Ishikawa (cell line): ENCODE measurements around the gene BBIP1.

Source experiments
- CEBPB ChIP-seq: IDR thresholded peaks from 2 replicates; pipeline ENCODE4 v1.6.1; 2012
- CREB1 ChIP-seq: IDR thresholded peaks from 2 replicates; pipeline ENCODE4 v1.6.1; 2012; ENCODE audit warnings: low read depth
- EGR1 ChIP-seq: IDR thresholded peaks from 2 replicates; pipeline ENCODE4 v1.6.1; 2012
- EP300 ChIP-seq: IDR thresholded peaks from 2 replicates; pipeline ENCODE4 v1.6.1; 2012; ENCODE audit warnings: borderline replicate concordance
- FOXM1 ChIP-seq: IDR thresholded peaks from 2 replicates; pipeline ENCODE4 v1.6.1; 2012; ENCODE audit warnings: low read depth, borderline replicate concordance
- MAX ChIP-seq: IDR thresholded peaks from 2 replicates; pipeline ENCODE4 v1.6.1; 2012
- NFIC ChIP-seq: IDR thresholded peaks from 2 replicates; pipeline ENCODE4 v1.6.1; 2012
- RAD21 ChIP-seq: IDR thresholded peaks from 2 replicates; pipeline ENCODE4 v1.6.1; 2012; ENCODE audit warnings: low read depth
- REST ChIP-seq: IDR thresholded peaks from 2 replicates; pipeline ENCODE4 v1.6.1; 2012; ENCODE audit warnings: low read depth, mild to moderate bottlenecking
- TAF1 ChIP-seq: IDR thresholded peaks from 2 replicates; pipeline ENCODE4 v1.6.1; 2012; ENCODE audit warnings: low read depth, mild to moderate bottlenecking
- TCF12 ChIP-seq: IDR thresholded peaks from 2 replicates; pipeline ENCODE4 v1.6.1; 2012; ENCODE audit warnings: low read depth
- TEAD4 ChIP-seq: IDR thresholded peaks from 2 replicates; pipeline ENCODE4 v1.6.1; 2012
- USF1 ChIP-seq: IDR thresholded peaks from 2 replicates; pipeline ENCODE4 v1.6.1; 2012
- YY1 ChIP-seq: IDR thresholded peaks from 2 replicates; pipeline ENCODE4 v1.6.1; 2012; ENCODE audit warnings: low read depth
- ZBTB7A ChIP-seq: IDR thresholded peaks from 2 replicates; pipeline ENCODE4 v1.6.1; 2012; ENCODE audit warnings: low read depth

Gene BBIP1

GRCh38 chr10:110873951-110874350 lies 45.0 kb downstream of the BBIP1 start:
- no peak for TF ChIP-seq EGR1
- no peak for TF ChIP-seq EP300
- TF ChIP-seq CEBPB, result no peak
- no peak for TF ChIP-seq USF1
- no peak for TF ChIP-seq TCF12
- no peak for TF ChIP-seq YY1
- TF ChIP-seq RAD21, result no peak
- no peak for TF ChIP-seq TAF1

- no peak for TF ChIP-seq EGR1
- TF ChIP-seq TAF1, result no peak
- no peak for TF ChIP-seq ZBTB7A
- TF ChIP-seq CREB1, result no peak
- no peak for TF ChIP-seq RAD21
- TF ChIP-seq FOXM1, result no peak
- no peak for TF ChIP-seq CEBPB
- no peak for TF ChIP-seq REST
- TF ChIP-seq MAX, result no peak
- TF ChIP-seq YY1, result no peak
- no peak for TF ChIP-seq EP300
- TF ChIP-seq TEAD4, result no peak
- no peak for TF ChIP-seq USF1
- TF ChIP-seq NFIC, result no peak
- no peak for TF ChIP-seq TCF12
Measured at GRCh38 chr10:110872984-110873923, 45.7 kb downstream of the BBIP1 start.

- TF ChIP-seq CEBPB (peak; percentile 73), YY1 (no peak), TAF1 (0 out of 2 replicates have a peak, but pooled peaks have one; percentile 28), USF1 (peak; percentile 73), MAX (peak; percentile 93), EP300 (no peak), ZBTB7A (peak; percentile 96; the same call in 1 of the 2 replicates), TCF12 (peak; percentile 24; the same call in 1 of the 2 replicates)
Measured at GRCh38 chr10:110872145-110872983, 46.6 kb downstream of the BBIP1 start.

GRCh38 chr10:110871298-110872084 lies 47.5 kb downstream of the BBIP1 start, which contains the start of gene PDCD4:
TSS of gene PDCD4 (plus strand) at chr10:110871928. CDS start at chr10:110876028, 4,100 bp downstream.
- TF ChIP-seq TEAD4 (no peak), YY1 (peak; percentile 52; the same call in 1 of the 2 replicates), NFIC (0 out of 2 replicates have a peak, but pooled peaks have one; percentile 5), ZBTB7A (0 out of 2 replicates have a peak, but pooled peaks have one; percentile 16), CREB1 (no peak), RAD21 (no peak), FOXM1 (peak; percentile 44; the same call in 1 of the 2 replicates), TCF12 (peak; percentile 44), CEBPB (no peak), USF1 (peak; percentile 66), TAF1 (peak; percentile 55; the same call in 1 of the 2 replicates), MAX (peak; percentile 90), EP300 (peak; percentile 55; the same call in 1 of the 2 replicates), REST (no peak), EGR1 (peak; percentile 64)
